PFSK-1 (cell line): ENCODE measurements around the gene SEPTIN7.

ENCODE experiments used
- REST ChIP-seq, 2 experiments: IDR thresholded peaks; 2 replicates each; pipeline versions ENCODE4 v1.6.1 to v1.8.0; 2011 to 2012; ENCODE audit warnings: low read depth in 2 of 2, low read length in 2 of 2, control low read depth in 1 of 2, inconsistent platforms in 1 of 2, mild to moderate bottlenecking in 1 of 2, moderate library complexity in 1 of 2; ENCODE audit not compliant: insufficient read depth in 1 of 2
- TAF1 ChIP-seq: IDR thresholded peaks from 2 replicates; pipeline ENCODE4 v1.6.1; 2012; ENCODE audit warnings: low read length, control low read depth, borderline replicate concordance; ENCODE audit not compliant: insufficient read depth

DNA sequence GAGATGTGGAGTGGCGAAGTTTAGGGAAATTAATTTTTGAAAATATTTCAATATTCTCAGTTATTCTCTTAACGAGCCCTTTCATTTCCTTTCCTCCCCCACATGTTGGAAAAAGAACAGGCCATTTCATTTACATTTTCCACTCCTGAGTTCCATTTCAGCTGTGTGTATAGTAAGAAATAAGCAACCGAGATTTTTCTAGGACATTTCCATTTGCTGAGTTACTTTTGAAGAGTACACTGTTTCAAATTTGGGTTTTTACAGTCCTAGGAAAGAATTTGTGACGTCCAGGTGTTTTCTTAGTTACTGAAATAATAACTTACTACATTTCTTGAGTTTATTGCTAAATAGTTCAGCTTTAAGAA lies 1.2 kb downstream of the SEPTIN7 start:
- TF ChIP-seq REST (IDR thresholded peaks at IDR 0.05; ENCODE audit: insufficient read depth in 1 of 2, low read depth in 2 of 2, low read length in 2 of 2) (no peak), TAF1 (no peak)
